ENCODE measurements around the gene SPINT3.

SPINT3 gene, protein sequence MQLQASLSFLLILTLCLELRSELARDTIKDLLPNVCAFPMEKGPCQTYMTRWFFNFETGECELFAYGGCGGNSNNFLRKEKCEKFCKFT

DNA sequence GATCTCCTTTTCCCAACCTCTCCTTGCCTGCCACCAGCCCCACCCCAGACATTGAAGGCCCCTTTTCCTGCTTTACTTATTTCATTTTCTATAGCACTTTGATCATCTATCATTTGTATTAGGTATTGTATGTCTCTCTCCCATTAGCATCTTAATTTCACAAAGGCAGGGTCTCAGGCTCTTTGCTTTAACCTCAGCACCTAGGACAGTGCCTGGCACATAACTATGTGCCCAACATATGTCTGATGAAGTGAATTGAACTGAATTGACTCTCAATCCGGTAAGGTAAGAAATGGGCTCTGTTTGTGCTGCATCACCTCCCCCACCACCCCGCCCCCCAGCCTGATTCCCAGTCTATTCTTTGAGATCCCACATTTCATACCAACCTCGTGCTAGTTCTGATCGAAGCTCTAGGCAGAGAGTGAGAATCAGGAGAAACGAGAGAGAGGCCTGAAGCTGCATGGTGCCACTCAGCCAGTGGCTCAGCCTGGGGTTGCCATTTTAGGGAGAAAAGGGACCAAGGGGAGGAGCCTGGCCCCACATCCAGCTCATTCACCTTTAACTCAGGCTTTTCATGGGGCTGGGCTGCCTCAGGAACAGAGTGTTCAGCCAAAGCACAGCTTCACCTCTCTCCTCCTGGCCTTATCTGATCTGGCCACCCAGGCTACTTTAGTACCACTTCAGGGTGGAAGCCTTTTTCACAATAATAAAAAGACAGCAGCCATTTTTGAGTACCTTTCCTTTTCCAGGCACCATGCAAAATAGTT lies at the start of gene SPINT3:
TSS of gene SPINT3 (minus strand) at position 476 of the 767 bp plus-strand sequence. CDS start at position 462, 14 bp downstream.
- H3K27ac Mint-ChIP-seq: no peak within 1 kb of the TSS
- no peaks in the 10 kb centered on the region for H3K9me3 Mint-ChIP-seq
- H3K4me3 Mint-ChIP-seq: no peak within 1 kb of the TSS
- H3K36me3 Mint-ChIP-seq: no peaks in the 10 kb centered on the region
- no peaks in the 10 kb centered on the region for H3K4me1 Mint-ChIP-seq
- ATAC-seq (no peak), DNase-seq (ENCODE audit: low spot score in 2 of 2) (no peak)

DNA sequence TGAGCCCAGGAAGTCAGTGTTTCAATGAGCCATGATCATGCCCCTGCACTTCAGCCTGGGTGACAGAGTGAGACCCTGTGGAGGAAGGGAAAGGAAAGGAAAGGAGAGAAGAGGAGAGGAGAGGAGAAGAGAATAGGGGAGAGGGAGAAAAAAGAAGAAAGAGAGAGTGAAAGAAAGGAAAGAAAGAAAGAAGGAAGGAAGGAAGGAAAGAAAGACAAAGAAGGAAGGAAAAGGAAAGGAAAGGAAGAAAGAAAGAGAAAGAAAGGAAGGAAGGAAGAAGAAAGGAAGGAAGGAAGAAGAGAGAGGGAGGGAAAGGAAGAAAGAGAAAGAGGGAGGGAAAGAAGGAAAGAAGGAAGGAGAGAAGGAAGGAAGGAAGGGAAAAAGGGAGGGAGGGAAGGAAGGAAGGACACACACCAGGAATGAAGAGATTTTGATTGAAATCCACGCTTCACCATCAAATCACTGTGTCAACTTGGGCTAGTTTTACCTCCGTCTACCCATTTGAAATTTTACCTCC lies 49.4 kb upstream of the SPINT3 start:
- H3K4me1 Mint-ChIP-seq: no peaks in the 10 kb centered on the region
- no peak overlapping the region for H3K27ac Mint-ChIP-seq
- peaks cover 3% of the 10 kb centered on the region for H3K9me3 Mint-ChIP-seq

DNA sequence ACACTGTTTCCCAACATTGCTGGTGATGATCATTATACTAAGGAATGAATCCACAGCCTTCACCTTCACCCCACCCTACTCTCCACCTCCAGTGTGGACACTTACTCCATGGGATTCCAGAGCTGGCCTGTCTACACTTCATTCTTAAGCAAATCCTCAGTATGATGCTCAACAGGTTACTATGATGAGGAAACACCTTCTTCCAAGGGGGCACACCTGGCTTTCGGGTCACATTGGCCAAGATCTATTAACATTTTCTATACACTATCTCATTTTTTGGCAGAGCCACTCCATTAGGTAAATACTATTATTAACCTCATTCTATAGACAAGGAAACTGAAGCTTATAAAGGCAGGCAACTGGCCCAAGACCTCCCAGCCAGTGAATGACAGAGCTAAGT lies 39.8 kb upstream of the SPINT3 start:
- ATAC-seq (no peak), DNase-seq (ENCODE audit: low spot score in 2 of 2) (no peak)
- no peak overlapping the region for H3K4me3 Mint-ChIP-seq
- no peaks in the 10 kb centered on the region for H3K9me3 Mint-ChIP-seq
- no peak overlapping the region for H3K27ac Mint-ChIP-seq
- H3K4me1 Mint-ChIP-seq: no peaks in the 10 kb centered on the region
- no peaks in the 10 kb centered on the region for H3K36me3 Mint-ChIP-seq

More for the DNA sequence above, 49.4 kb upstream of the SPINT3 start:
- ATAC-seq (no peak), DNase-seq (ENCODE audit: low spot score in 2 of 2) (no peak)
- Mint-ChIP-seq H3K4me3 (no peak overlapping the region), H3K36me3 (no peaks in the 10 kb centered on the region)

DNA sequence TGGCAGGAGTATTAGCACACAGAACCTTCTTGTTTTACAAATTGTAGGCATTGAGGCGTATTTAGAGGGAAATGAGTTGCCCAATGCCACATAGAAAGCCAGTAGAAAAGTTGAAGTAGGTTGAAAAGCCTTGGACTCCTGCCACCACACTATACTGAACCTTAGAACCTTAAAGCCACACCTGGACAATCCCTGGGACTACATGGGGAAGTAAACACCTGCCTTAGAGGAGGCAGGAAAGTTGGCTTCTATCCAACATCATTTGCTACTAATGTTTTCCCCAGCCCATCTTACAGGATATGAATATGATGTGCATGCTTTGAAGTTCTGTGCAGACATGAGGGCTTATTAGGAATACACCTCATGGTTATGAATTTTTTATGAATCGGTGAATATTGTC lies 37.0 kb upstream of the SPINT3 start:
- H3K4me1 Mint-ChIP-seq: no peaks in the 10 kb centered on the region
- ATAC-seq (no peak), DNase-seq (ENCODE audit: low spot score in 2 of 2) (no peak)
- H3K27ac Mint-ChIP-seq: no peak overlapping the region
- no peak overlapping the region for H3K4me3 Mint-ChIP-seq
- no peaks in the 10 kb centered on the region for H3K9me3 Mint-ChIP-seq
- no peaks in the 10 kb centered on the region for H3K36me3 Mint-ChIP-seq

DNA sequence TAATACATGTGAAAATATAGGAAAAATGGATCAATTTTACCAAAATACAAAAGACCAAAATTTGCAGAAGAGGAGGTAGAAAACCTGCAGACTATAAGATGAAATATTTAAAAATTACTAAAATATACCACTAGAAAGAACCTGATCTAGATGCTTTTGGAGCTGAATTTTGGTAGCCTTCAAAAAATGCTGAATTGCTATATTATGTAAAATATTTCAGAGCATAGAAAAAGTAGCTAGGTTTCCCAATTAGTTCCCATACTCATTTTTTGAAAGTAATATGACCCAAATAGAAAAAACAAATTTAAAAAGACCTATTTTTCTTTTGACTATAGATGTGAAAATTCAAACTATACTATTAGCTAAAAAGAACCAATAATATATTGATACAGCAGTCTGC lies 35.3 kb upstream of the SPINT3 start:
- H3K36me3 Mint-ChIP-seq: no peaks in the 10 kb centered on the region
- DNase-seq (ENCODE audit: low spot score in 2 of 2): no peak
- no peaks in the 10 kb centered on the region for H3K4me1 Mint-ChIP-seq
- ATAC-seq: no peak
- H3K4me3 Mint-ChIP-seq: no peak overlapping the region
- no peak overlapping the region for H3K27ac Mint-ChIP-seq
- no peaks in the 10 kb centered on the region for H3K9me3 Mint-ChIP-seq

DNA sequence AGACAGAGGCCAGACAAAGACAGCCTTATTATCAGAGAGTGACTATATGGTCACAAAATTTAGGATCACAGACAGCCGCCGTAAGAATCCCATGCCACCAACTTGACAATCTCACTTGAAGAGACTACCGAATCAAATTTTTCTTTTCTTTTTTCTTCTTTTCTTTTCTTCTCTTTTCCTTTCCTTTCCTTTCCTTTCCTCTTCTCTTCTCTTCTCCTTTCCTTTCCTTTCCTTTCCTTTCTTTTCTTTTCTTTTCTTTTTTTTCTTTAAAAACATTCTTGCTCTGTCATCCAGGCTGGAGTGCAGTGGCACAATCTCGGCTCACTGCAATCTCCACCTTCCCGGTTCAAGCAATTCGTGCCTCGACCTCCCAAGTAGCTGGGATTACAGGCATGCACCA lies 33.0 kb upstream of the SPINT3 start:
- Mint-ChIP-seq H3K9me3 (no peaks in the 10 kb centered on the region), H3K4me1 (no peaks in the 10 kb centered on the region), H3K36me3 (no peaks in the 10 kb centered on the region), H3K4me3 (no peak overlapping the region), H3K27ac (no peak overlapping the region)
- no peak for DNase-seq (ENCODE audit: low spot score in 2 of 2)
- no peak for ATAC-seq

DNA sequence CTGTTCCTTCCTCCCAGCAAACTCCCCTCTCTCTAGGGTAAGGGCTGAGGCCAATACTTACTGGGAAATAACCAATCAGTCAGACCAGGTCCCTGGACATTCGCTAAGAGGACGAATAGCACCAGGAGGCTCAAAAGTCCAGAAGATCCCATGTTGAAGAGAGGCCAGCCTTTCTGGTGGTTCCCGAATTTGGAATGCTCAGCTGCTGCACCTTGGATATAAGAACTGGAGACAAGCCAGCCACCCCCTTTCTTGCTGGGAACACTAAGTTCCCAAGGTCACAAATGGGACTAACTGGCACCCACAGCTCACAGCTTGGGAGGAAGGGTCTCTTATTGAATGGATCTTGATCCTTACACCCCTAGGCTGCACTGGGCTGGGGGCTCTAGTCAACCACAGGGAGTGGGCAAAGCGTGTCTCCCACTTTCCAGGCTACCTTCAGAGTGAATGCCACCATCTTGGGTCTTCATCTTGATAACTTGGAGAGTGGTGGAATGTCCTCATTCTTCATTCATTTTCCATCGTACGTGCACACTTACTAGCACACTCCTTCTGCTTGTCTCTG lies 31.9 kb upstream of the SPINT3 start, which contains the start of gene EPPIN:
TSS of gene EPPIN (minus strand) at position 196 of the 565 bp plus-strand sequence. CDS start at position 152, 44 bp downstream.
- Mint-ChIP-seq H3K4me1 (no peaks in the 10 kb centered on the region), H3K36me3 (no peaks in the 10 kb centered on the region), H3K9me3 (no peaks in the 10 kb centered on the region), H3K4me3 (no peak within 1 kb of the TSS), H3K27ac (no peak within 1 kb of the TSS)
- DNase-seq (ENCODE audit: low spot score in 2 of 2) (no peak), ATAC-seq (no peak)

DNA sequence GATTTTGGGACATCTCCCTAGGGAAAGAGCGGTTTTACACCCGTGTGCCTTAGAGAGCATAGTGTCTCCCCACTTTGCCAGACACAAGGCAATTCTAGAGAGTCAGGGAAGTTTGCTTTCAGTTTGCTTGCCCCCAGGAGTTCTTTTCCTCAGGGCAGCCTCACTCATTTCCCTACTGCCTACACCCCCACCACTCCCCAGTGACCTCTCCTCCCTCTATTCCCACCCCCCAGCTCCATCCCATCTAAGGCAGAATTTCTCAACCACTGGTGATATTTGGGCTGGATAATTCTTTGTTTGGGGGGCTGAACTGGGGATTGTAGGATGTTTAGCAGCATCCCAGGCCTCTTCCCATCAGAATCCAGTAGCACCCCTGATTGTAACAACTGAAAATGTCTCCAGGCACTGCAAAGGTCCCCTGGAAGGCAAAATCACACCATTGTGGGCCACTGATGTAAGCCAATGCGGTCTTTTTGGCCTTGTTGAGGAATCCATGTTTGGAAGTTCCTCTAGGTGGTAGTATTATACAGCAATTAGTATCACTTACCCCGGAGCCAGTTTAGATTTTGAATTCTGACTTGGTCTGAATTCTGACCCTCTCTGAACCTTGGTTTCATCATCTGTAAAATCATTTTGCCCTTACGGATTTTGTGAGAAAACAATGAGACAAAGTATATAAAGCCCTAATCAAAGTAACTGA lies 30.5 kb upstream of the SPINT3 start:
- Mint-ChIP-seq H3K4me1 (no peaks in the 10 kb centered on the region), H3K4me3 (no peak overlapping the region), H3K36me3 (no peaks in the 10 kb centered on the region), H3K9me3 (no peaks in the 10 kb centered on the region), H3K27ac (no peak overlapping the region)
- ATAC-seq (no peak), DNase-seq (ENCODE audit: low spot score in 2 of 2) (no peak)

DNA sequence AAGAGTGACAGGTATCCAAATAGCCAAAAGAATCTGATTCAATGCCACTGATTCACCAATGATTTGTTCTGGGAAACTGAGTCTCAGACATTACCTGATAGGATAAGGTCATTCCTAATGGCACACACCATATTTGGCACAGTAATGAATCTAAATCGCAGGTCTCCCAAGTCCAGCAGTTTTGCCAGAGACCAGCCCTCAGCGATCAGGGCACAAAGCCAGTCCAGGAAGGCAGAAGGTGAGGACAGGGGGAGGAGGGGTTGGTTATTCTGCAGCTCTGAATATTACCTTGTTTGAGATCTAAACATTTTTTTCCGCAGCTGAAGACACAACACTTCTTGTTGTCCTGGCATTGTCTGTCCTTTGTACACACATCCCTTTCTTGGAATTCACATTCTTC lies 29.9 kb upstream of the SPINT3 start:
- Mint-ChIP-seq H3K36me3 (no peaks in the 10 kb centered on the region), H3K27ac (no peak overlapping the region), H3K4me3 (no peak overlapping the region), H3K9me3 (no peaks in the 10 kb centered on the region), H3K4me1 (no peaks in the 10 kb centered on the region)
- no peak for ATAC-seq
- no peak for DNase-seq (ENCODE audit: low spot score in 2 of 2)

DNA sequence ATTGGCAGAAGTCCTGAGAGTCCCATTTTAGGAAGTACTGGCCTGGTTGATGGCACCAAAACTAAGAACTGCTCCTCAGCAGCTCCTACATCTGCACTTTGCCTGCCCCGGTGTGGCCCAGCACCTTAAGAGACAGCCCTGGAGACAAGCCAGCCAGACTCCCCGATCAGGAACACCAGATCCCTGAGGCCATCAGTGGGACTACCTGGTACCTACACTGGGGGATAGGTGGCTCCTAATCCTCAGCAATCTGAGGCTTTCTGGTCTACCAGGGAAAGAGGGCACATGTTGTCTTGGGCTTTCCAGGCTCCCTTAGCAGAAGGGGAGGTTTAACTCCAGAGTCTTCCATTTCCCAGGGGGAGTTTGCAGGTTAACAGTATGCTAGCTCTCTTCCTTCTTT lies 24.0 kb upstream of the SPINT3 start, which contains the start of gene WFDC6:
TSS of gene WFDC6 (minus strand) at position 101 of the 400 bp plus-strand sequence. CDS start at position 26, 75 bp downstream.
- Mint-ChIP-seq H3K36me3 (no peaks in the 10 kb centered on the region), H3K9me3 (no peaks in the 10 kb centered on the region), H3K27ac (no peak within 1 kb of the TSS), H3K4me3 (no peak within 1 kb of the TSS), H3K4me1 (no peaks in the 10 kb centered on the region)
- ATAC-seq: no peak
- no peak for DNase-seq (ENCODE audit: low spot score in 2 of 2)

DNA sequence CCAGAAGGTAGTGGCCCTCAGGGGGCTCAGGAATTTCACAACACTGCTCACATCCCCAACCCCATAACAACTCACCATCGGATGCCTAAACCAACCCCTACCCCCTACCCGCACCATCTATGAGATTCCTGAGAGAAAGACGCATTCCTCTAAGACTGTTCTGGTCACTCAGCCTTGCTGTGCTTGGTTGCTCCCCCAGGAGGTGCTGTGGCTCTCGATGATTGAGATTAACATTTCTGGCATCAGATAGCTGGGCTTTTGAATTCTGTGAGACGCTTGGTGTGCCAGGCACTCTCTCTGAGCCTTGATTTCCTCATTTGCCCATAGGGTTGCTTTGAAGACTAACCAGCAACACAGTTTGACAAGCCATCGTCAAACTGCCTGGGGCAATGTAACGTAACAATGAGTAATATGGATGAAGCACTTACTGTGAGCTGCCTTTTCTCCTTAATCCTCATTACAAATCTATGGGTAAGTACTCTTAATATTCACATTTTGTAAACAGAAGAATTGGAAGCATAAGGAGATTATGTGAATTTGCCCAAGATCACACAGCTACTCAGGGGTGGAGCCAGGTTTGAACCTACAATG lies 22.9 kb upstream of the SPINT3 start:
- Mint-ChIP-seq H3K9me3 (no peaks in the 10 kb centered on the region), H3K27ac (no peak overlapping the region), H3K36me3 (no peaks in the 10 kb centered on the region), H3K4me1 (no peaks in the 10 kb centered on the region), H3K4me3 (no peak overlapping the region)
- ATAC-seq (no peak), DNase-seq (ENCODE audit: low spot score in 2 of 2) (no peak)

DNA sequence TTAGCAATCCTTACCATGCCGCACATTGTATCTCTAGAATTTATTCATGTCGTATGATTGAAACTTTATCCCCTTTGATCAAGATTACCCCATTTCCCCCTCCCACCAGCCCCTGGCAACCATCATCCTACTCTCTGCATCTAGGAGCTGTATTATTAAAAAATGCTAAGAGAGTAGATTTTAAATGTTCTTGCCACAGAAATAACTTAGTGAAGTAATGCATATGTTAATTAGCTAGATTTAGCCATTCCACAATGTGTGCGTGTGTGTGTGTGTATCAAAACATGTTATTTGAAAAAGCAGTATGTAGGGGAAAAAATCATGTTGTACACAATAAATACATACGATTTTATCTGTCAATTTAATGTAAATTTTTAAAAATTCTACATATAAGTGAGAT lies 11.9 kb upstream of the SPINT3 start:
- Mint-ChIP-seq H3K4me1 (no peaks in the 10 kb centered on the region), H3K27ac (no peak overlapping the region), H3K4me3 (no peak overlapping the region), H3K36me3 (no peaks in the 10 kb centered on the region), H3K9me3 (no peaks in the 10 kb centered on the region)
- no peak for ATAC-seq
- DNase-seq (ENCODE audit: low spot score in 2 of 2): no peak

DNA sequence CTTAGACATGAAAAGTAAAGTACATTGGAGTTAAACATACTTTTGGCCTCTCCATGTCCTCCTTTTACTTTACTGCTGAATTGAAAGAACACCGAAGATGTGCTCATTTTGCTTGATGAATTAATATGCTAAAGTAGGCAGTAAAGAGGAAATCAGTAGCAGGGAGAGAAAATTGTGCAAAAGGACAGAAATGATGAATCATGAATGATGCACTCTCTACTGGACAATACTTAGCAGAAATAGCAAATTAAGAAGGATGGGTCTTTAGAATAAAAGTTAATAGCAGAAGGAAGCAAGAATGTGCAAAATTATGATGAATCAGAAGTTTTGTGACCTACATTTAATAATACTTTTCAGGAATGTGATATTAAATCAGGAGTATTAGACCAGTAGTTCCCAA lies 8.4 kb upstream of the SPINT3 start:
- Mint-ChIP-seq H3K4me3 (no peak overlapping the region), H3K27ac (no peak overlapping the region), H3K4me1 (no peaks in the 10 kb centered on the region), H3K9me3 (no peaks in the 10 kb centered on the region), H3K36me3 (no peaks in the 10 kb centered on the region)
- ATAC-seq (no peak), DNase-seq (ENCODE audit: low spot score in 2 of 2) (no peak)

DNA sequence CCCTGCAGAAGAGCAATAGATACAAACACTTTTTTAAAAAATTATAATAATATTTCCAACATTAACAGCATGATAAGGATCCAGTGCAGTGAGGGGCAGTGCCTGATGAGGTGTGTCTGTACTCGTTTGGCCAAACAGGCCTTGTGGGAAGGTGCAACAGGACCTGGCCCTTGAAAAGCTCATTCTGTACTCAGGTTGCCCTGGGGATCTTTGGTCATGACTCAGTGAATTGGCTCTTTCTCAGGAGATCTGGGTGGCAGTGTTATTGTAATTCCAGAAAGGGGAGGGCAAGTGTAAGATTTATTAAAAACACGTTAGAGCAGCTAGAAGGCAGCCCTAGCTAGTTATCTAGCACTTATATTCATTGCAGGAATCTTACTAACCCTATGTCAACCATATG lies 2.9 kb upstream of the SPINT3 start:
- no peak overlapping the region for H3K4me3 Mint-ChIP-seq
- DNase-seq (ENCODE audit: low spot score in 2 of 2): no peak
- no peaks in the 10 kb centered on the region for H3K4me1 Mint-ChIP-seq
- no peaks in the 10 kb centered on the region for H3K9me3 Mint-ChIP-seq
- no peak for ATAC-seq
- no peaks in the 10 kb centered on the region for H3K36me3 Mint-ChIP-seq
- no peak overlapping the region for H3K27ac Mint-ChIP-seq

DNA sequence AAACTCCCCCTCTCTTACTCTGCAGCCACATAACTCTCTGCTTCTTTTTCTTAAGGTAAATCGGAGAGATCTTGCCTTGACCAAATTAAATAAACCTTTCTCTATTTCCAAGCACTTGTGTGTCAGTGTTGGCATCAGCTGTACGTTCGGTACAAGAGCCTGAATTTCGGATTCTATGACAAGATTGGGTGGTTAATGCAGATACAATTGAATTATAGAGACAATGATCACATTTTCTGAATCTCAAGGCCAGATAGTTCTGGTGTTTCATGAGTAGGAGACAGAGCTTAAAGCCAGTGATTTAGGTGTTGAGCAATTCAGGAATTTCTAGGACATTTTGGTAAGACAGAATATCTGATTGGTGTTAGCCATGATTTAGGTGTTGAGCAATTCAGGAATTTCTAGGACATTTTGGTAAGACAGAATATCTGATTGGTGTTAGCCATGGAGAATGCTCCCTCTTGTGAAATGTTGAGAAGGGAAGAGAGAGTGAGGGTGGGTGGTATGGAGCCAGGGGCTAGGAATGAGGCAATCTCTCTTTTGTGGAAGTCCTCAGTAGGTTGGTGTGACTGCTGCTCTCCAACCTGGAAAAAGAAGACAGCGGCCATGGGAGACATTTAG lies 5.1 kb downstream of the SPINT3 start:
- Mint-ChIP-seq H3K4me3 (no peak overlapping the region), H3K36me3 (no peaks in the 10 kb centered on the region), H3K9me3 (no peaks in the 10 kb centered on the region), H3K4me1 (no peaks in the 10 kb centered on the region), H3K27ac (no peak overlapping the region)
- ATAC-seq: no peak
- DNase-seq (ENCODE audit: low spot score in 2 of 2): no peak

All from stimulated activated effector memory CD8-positive, alpha-beta T cell treated with anti-CD3 and anti-CD28 coated beads, Interleukin-12 subunit alpha, Interleukin-12 subunit beta, amount 100 ng/mL, for 72 hours (primary cell).